ENCODE data around the gene CBFA2T2.

DNA sequence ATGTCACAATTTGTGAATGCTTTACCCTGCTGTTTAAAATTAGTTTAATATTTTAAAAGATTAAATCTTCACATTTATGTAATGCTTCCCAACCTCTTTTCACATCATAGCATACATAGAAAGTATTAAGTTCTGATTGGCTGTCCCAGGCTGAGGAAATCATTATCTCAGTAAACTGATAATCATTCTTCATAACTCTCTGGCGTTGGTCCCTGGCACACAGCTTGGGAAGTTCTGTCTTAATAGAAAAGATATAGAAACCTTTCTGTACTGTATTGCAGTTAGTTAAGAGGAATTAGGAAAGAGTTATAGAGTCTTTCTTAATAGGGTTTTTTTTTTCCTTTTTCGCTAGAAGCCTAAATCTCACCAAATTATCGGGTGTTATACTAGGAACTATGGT is 85.4 kb downstream of the CBFA2T2 start:
- TF ChIP-seq, protein P1, sequence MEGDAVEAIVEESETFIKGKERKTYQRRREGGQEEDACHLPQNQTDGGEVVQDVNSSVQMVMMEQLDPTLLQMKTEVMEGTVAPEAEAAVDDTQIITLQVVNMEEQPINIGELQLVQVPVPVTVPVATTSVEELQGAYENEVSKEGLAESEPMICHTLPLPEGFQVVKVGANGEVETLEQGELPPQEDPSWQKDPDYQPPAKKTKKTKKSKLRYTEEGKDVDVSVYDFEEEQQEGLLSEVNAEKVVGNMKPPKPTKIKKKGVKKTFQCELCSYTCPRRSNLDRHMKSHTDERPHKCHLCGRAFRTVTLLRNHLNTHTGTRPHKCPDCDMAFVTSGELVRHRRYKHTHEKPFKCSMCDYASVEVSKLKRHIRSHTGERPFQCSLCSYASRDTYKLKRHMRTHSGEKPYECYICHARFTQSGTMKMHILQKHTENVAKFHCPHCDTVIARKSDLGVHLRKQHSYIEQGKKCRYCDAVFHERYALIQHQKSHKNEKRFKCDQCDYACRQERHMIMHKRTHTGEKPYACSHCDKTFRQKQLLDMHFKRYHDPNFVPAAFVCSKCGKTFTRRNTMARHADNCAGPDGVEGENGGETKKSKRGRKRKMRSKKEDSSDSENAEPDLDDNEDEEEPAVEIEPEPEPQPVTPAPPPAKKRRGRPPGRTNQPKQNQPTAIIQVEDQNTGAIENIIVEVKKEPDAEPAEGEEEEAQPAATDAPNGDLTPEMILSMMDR (IDR thresholded peaks at IDR 0.05): no peak
- no peak for TF ChIP-seq EP300 (IDR thresholded peaks at IDR 0.05)
- TF ChIP-seq POLR2AphosphoS5 (IDR thresholded peaks at IDR 0.05): no peak
- TF ChIP-seq POLR2A (IDR thresholded peaks at IDR 0.05): no peak

Measured in upper lobe of left lung (tissue), 4 donors.